ENCODE results near the gene P4HA3.

GRCh38 chr11:74332291-74332690, 20.9 kb upstream of the P4HA3 start:
- TF ChIP-seq ZNF317 (CRISPR knock-in tag; IDR thresholded peaks at IDR 0.05; ENCODE audit: borderline replicate concordance, low read depth), result no peak
- TF ChIP-seq, protein P1, sequence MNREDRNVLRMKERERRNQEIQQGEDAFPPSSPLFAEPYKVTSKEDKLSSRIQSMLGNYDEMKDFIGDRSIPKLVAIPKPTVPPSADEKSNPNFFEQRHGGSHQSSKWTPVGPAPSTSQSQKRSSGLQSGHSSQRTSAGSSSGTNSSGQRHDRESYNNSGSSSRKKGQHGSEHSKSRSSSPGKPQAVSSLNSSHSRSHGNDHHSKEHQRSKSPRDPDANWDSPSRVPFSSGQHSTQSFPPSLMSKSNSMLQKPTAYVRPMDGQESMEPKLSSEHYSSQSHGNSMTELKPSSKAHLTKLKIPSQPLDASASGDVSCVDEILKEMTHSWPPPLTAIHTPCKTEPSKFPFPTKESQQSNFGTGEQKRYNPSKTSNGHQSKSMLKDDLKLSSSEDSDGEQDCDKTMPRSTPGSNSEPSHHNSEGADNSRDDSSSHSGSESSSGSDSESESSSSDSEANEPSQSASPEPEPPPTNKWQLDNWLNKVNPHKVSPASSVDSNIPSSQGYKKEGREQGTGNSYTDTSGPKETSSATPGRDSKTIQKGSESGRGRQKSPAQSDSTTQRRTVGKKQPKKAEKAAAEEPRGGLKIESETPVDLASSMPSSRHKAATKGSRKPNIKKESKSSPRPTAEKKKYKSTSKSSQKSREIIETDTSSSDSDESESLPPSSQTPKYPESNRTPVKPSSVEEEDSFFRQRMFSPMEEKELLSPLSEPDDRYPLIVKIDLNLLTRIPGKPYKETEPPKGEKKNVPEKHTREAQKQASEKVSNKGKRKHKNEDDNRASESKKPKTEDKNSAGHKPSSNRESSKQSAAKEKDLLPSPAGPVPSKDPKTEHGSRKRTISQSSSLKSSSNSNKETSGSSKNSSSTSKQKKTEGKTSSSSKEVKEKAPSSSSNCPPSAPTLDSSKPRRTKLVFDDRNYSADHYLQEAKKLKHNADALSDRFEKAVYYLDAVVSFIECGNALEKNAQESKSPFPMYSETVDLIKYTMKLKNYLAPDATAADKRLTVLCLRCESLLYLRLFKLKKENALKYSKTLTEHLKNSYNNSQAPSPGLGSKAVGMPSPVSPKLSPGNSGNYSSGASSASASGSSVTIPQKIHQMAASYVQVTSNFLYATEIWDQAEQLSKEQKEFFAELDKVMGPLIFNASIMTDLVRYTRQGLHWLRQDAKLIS (CRISPR knock-in tag; IDR thresholded peaks at IDR 0.05; ENCODE audit: borderline replicate concordance), result no peak
- no peak for TF ChIP-seq SP1 (CRISPR knock-in tag; conservative IDR thresholded peaks at IDR 0.05)
- TF ChIP-seq USF1 (CRISPR knock-in tag; IDR thresholded peaks at IDR 0.05), result no peak
- TF ChIP-seq CTCF (IDR thresholded peaks at IDR 0.05), result no peak
- TF ChIP-seq CBFB (CRISPR knock-in tag; IDR thresholded peaks at IDR 0.05; ENCODE audit: low read depth), result no peak
